GM11168 (cell line): ENCODE results near the gene SELENOO.

ENCODE experiments used
- in situ Hi-C: fragments of 300-500 bp; cut with MboI; formaldehyde crosslinking; loops from one replicate; pipeline ENCODE4 v1.12.0; 2022; ENCODE audit warnings: low sequenced_read_pairs; ENCODE audit not compliant: unreplicated experiment

Gene SELENOO

GRCh38 chr22:50171319-50171964, 29.4 kb upstream of the SELENOO start:
- in situ Hi-C loops, result no loop called here

GRCh38 chr22:50171965-50172421, 28.8 kb upstream of the SELENOO start:
- in situ Hi-C loops, result no loop called here

- in situ Hi-C loops, result no loop called here
Observed at GRCh38 chr22:50173311-50173982, 27.4 kb upstream of the SELENOO start.

GRCh38 chr22:50173983-50174355, 26.8 kb upstream of the SELENOO start:
- in situ Hi-C loops, result no loop called here

GRCh38 chr22:50174382-50175190, 26.2 kb upstream of the SELENOO start:
- in situ Hi-C loops, result no loop called here

GRCh38 chr22:50175191-50175461, 25.7 kb upstream of the SELENOO start:
- in situ Hi-C loops, result no loop called here

GRCh38 chr22:50175921-50176849, 24.6 kb upstream of the SELENOO start:
- in situ Hi-C loops, result no loop called here

GRCh38 chr22:50176850-50177536, 23.8 kb upstream of the SELENOO start:
- in situ Hi-C loops, result no loop called here

- in situ Hi-C loops, result no loop called here
Observed at GRCh38 chr22:50177537-50178470, 23.0 kb upstream of the SELENOO start.

GRCh38 chr22:50178471-50178864, 22.3 kb upstream of the SELENOO start:
- in situ Hi-C loops, result no loop called here

GRCh38 chr22:50178871-50179869, 21.6 kb upstream of the SELENOO start:
- in situ Hi-C loops, result no loop called here

GRCh38 chr22:50179937-50180726, 20.7 kb upstream of the SELENOO start:
- in situ Hi-C loops, result no loop called here

- in situ Hi-C loops, result no loop called here
Observed at GRCh38 chr22:50180727-50181521, 19.9 kb upstream of the SELENOO start.

- in situ Hi-C loops, result no loop called here
Observed at GRCh38 chr22:50182176-50183081, 18.4 kb upstream of the SELENOO start.
